Panc1 (cell line): ENCODE data around the gene CHMP6.

Experiments used
- POLR2AphosphoS5 ChIP-seq: IDR thresholded peaks from 2 replicates; pipeline ENCODE4 v1.6.1; 2012; ENCODE audit warnings: mild to moderate bottlenecking, low read depth, low read length, moderate library complexity
- TF ChIP-seq, protein P1 (sequence below): fragments of 450-650 bp; IDR thresholded peaks from 2 replicates; pipeline ENCODE4 v1.5.1; 2017; ENCODE audit warnings: mild to moderate bottlenecking
- TF ChIP-seq, protein P2 (sequence below), 2 experiments: IDR thresholded peaks; 2 replicates each; pipeline ENCODE4 v1.6.1; 2011 to 2012; ENCODE audit warnings: low read depth in 2 of 2, control low read depth in 1 of 2, low read length in 1 of 2, mild to moderate bottlenecking in 1 of 2, moderate library complexity in 1 of 2; ENCODE audit not compliant: insufficient read depth in 1 of 2

DNA sequence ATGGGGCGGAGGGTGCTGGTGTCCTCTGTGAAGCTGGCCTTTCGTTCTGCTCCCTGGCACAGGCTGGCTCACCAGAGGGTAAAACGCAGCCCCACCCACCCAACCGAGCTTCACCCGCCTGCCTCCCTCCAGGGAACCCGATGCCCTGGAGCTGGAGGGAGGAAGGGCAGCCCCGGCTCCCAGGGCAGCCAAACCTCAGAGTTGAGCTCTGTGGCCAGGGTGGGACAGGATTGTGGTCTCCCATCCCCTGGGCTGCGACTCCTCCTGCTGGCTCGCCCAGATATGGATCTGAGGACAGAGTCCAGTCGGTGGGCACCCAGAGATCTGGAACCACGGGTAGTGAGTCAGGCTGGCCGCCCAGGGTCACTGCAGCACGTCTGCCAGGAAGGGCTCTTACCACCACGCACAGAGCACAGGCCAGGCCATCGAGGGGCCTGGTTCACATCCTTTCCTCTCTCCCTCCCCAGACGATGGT lies 42.6 kb upstream of the CHMP6 start:
- TF ChIP-seq, protein P1, sequence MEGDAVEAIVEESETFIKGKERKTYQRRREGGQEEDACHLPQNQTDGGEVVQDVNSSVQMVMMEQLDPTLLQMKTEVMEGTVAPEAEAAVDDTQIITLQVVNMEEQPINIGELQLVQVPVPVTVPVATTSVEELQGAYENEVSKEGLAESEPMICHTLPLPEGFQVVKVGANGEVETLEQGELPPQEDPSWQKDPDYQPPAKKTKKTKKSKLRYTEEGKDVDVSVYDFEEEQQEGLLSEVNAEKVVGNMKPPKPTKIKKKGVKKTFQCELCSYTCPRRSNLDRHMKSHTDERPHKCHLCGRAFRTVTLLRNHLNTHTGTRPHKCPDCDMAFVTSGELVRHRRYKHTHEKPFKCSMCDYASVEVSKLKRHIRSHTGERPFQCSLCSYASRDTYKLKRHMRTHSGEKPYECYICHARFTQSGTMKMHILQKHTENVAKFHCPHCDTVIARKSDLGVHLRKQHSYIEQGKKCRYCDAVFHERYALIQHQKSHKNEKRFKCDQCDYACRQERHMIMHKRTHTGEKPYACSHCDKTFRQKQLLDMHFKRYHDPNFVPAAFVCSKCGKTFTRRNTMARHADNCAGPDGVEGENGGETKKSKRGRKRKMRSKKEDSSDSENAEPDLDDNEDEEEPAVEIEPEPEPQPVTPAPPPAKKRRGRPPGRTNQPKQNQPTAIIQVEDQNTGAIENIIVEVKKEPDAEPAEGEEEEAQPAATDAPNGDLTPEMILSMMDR = no peak
- TF ChIP-seq POLR2AphosphoS5 = no peak
- TF ChIP-seq, protein P2, sequence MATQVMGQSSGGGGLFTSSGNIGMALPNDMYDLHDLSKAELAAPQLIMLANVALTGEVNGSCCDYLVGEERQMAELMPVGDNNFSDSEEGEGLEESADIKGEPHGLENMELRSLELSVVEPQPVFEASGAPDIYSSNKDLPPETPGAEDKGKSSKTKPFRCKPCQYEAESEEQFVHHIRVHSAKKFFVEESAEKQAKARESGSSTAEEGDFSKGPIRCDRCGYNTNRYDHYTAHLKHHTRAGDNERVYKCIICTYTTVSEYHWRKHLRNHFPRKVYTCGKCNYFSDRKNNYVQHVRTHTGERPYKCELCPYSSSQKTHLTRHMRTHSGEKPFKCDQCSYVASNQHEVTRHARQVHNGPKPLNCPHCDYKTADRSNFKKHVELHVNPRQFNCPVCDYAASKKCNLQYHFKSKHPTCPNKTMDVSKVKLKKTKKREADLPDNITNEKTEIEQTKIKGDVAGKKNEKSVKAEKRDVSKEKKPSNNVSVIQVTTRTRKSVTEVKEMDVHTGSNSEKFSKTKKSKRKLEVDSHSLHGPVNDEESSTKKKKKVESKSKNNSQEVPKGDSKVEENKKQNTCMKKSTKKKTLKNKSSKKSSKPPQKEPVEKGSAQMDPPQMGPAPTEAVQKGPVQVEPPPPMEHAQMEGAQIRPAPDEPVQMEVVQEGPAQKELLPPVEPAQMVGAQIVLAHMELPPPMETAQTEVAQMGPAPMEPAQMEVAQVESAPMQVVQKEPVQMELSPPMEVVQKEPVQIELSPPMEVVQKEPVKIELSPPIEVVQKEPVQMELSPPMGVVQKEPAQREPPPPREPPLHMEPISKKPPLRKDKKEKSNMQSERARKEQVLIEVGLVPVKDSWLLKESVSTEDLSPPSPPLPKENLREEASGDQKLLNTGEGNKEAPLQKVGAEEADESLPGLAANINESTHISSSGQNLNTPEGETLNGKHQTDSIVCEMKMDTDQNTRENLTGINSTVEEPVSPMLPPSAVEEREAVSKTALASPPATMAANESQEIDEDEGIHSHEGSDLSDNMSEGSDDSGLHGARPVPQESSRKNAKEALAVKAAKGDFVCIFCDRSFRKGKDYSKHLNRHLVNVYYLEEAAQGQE (IDR thresholded peaks at IDR 0.05; ENCODE audit: insufficient read depth in 1 of 2, low read depth in 2 of 2, low read length in 1 of 2) = no peak
